Astrocyte (in vitro differentiated cells and primary cell): ENCODE results near the gene SLC1A7.

ENCODE experiments used
- CTCF ChIP-seq: IDR thresholded peaks from 2 replicates; pipeline ENCODE4 v1.5.1; 2011; ENCODE audit warnings: low read depth, mild to moderate bottlenecking, inconsistent platforms, low read length, moderate library complexity; ENCODE audit not compliant: insufficient read depth
- EZH2 ChIP-seq: IDR thresholded peaks from 2 replicates; pipeline ENCODE4 v1.6.1; 2012; ENCODE audit warnings: mild to moderate bottlenecking, low read length, inconsistent platforms; ENCODE audit not compliant: insufficient read depth

- TF ChIP-seq EZH2 = no peak
- TF ChIP-seq CTCF = no peak
Measured at GRCh38 chr1:53188099-53188498, 45.7 kb upstream of the SLC1A7 start.
